Stimulated activated CD4-positive, alpha-beta T cell treated with anti-CD3 and anti-CD28 coated beads, Interleukin-15, amount 100 ng/mL, for 24 hours (primary cell): ENCODE data around the gene SART1.
A peak's percentile ranks its signal among the peaks of the same experiment; 100 is the strongest.

Source experiments
- DNase-seq: peaks from one replicate; pipeline ENCODE4 v3.0.0-alpha.2; 2020

Gene SART1

GRCh38 chr11:65961267-65962140 is at the start of gene SART1:
TSS of gene SART1 (plus strand) at chr11:65961734. CDS start at chr11:65961781, 47 bp downstream.
- DNase-seq, result peak; percentile 97

- no peak for DNase-seq
Observed at GRCh38 chr11:65912845-65913244, 48.7 kb upstream of the SART1 start.

DNA sequence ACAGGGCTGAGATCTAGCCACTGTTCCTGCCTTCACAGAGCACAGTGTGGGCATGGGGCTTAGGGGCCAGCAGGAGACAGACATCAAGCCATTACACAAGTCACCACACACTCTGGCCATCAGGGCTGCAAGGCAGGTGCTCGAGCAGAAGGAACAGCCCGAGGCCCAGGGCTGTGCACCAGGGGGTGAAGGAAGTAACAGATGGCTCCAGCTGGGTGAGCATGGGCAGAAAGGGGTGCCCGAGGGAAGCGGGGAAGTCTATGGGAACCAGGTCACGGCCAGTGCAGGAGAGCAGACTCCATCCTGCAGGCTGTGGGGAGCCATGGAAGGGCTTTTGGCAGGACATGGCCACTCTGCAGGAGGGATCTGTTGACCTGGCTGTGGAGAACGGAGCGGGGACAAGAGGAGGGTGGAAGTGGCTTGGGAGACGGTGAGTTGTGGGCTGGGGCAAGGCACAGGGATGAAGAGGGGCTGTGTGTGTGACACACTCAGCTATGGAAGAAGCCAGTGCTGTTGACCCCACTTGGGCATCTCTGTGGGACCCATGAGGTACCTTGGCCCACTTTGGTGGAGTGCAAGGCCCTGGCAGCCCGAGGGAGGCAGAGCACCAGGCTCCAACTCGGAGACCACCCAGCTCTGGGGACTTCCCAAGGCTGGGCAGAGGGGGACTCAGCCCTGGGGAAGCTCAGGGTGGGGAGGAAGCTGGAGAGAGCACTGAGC is 46.3 kb upstream of the SART1 start:
- DNase-seq, result no peak

DNA sequence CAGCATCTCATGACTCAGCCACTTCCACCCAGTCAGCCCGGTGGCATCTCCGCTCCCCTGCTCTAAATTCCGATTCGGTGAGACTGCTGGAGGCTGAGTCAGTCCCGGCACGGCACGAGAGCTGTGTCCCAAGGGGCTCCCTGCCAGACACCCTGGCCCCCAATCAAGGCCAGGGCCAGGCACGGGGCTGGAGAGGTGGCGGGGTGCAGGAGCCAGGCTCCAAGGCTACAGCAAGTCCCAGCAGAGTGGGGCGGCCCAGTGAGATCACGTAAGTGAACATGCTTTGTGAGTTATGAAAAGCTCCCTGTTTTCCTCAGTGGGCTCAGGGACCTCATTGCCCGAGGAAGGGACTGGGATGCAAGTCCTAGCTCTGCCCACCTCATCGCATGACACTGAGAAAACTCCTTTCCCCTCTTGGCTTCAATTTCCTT is 45.7 kb upstream of the SART1 start:
- peak; percentile 37 for DNase-seq

DNA sequence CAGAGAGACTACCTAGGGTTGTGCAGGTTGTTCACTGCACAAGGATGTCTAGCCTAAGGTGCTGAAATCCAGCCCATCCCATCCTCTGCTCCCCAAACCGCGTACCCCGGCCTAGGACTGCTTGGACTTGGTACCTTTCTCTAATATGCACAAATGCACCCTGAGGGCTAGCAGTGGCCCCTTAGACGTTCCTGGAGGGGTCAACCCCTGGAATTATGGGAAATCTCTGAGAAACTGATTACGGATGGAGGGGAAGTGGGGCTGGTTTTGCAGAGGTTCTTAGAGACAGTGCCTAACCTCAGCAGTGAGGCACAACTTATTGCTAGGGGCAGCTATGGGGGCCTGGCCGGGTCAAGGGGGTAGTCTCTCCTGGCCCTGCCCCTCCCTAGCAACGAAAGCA is 45.1 kb upstream of the SART1 start:
- no peak for DNase-seq

GRCh38 chr11:65917077-65917433 is 44.5 kb upstream of the SART1 start:
- no peak for DNase-seq

DNA sequence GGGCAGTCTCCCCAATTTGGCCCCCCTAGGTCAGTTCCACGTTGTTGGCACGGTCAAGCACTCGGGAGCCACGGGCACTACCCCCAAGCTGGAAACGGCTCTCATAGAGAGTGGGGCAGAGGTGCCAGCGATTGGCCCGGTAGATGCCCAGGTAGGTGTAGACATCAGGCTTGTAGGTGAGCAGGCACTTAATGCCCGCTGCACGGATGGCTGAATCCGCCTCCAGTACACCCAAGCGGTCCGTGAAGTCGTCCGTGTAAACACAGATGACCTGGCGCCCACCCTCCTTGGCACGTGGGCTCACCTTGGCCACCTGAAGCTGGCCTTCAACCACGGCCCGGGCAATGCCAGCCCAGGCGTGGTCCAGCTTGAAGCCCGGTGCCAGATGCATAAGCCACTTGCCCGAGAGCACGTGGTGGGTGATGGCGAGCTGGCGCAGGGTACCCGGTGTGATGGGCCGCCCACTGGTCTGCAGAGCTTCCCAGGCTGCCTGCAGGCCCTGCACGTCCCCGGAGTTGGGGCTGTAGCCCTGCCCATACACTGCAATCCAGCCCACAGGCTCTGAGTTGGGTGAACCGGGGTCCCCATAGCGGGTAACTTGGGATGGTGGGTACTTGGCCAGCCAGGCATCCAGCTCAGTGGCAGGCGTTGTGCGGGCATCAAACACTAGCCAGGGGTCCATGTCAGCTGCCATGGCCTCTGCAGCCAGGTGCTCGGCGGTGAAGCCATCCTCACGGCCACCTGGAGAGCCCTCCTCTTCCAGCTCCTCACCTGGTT is 43.9 kb upstream of the SART1 start:
- no peak for DNase-seq

- no peak for DNase-seq
Observed at GRCh38 chr11:65918211-65919140, 43.1 kb upstream of the SART1 start, which contains the start of gene C11orf68. TSS of gene C11orf68 (minus strand) at chr11:65919062. CDS start at chr11:65919031, 31 bp downstream.

- peak; percentile 99 for DNase-seq
Observed at GRCh38 chr11:65919141-65919572, 42.4 kb upstream of the SART1 start, which contains the start of gene DRAP1. TSS of gene DRAP1 (plus strand) at chr11:65919426. CDS start at chr11:65919502, 76 bp downstream.

GRCh38 chr11:65919573-65920371 is 41.8 kb upstream of the SART1 start:
- peak; percentile 75 for DNase-seq

GRCh38 chr11:65920372-65920802 is 41.1 kb upstream of the SART1 start:
- no peak for DNase-seq

- DNase-seq, result no peak
Observed at GRCh38 chr11:65921033-65921555, 40.4 kb upstream of the SART1 start.

DNA sequence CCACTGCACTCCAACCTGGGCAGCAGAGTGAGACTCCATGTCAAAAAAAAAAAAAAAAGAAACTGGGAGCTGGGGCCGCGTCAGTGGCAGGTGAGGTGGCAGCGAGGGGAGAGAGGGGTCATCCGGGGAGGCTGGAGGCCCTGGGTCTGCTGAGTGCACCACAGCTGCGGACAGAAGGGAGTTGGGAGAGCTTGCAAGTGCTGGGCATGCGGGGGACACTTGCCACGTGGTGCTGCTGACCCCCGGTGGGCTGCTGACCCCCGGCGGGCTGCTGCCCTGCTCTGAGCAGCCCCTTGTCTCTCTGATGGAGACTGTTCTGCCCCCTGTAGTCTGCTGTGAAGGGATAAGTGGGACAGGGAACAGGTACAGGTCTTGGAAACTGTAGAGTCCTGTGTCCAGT is 39.7 kb upstream of the SART1 start:
- DNase-seq, result no peak

GRCh38 chr11:65922565-65922964 is 39.0 kb upstream of the SART1 start:
- no peak for DNase-seq

DNA sequence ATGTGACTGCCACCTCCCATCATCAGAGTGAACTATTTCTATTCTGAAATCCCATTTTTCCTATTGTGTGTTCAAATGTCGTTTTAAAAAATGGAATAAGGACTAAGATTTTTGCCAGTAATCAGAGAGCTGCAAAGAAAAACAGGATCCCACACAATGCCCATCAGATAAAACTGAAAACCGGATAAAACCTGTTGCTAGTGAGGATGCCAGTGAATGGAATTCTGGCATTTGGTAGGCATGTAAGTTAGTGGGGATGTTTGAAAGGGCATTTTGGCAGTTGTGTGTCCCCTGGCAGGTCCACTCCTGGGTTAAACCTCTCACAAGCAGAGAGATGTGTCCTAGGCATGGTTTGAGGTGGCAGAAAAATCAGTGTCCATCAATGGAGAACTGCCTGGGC is 36.1 kb upstream of the SART1 start:
- no peak for DNase-seq

DNA sequence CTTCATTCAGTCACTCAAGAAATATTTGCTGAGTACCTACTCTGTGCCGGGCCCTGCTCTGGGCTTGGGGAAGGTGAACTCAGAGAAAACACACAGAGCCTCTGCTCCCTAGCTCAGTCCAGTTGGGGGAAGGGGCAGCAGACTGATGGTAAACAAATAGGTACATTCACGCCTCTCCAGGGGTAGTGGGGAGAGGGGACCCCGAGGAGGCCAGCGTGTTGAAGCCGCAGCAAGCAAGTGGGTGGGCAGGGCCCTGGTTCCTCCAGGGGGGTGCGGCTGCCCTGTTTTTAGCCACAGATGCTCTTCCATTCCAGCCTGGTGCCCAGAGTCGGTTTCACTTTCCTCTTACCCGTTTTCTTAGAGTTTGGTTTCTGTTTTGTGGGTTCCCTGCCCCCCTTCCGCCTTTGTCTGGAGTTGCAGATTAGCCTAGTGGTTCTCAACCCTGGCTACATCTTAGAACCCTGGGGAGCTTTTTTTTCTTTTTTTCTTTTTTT is 33.6 kb upstream of the SART1 start:
- peak; percentile 79 for DNase-seq

- no peak for DNase-seq
Observed at GRCh38 chr11:65928667-65929066, 32.9 kb upstream of the SART1 start.

GRCh38 chr11:65931773-65932557 is 29.6 kb upstream of the SART1 start:
- DNase-seq, result no peak

GRCh38 chr11:65932558-65932919 is 29.0 kb upstream of the SART1 start:
- no peak for DNase-seq

- no peak for DNase-seq
Observed at GRCh38 chr11:65934014-65934413, 27.5 kb upstream of the SART1 start.
